Occipital lobe (tissue), 2 donors: ENCODE results near the gene GOLGA8T. TPM values are rescaled to one million over a fixed set of nuclear protein-coding genes. Genes with fewer than 3 reads are reported as not detected.
"Not testable (repeated sequence)": the region's sequence is repeated elsewhere in the genome, so short reads cannot be mapped to it uniquely, and the experiment has no call there.

ENCODE experiments used
- DNase-seq: peaks from one replicate; lab custom pipeline; 2025; lab: John Stamatoyannopoulos, UW
- total RNA-seq: library from RNA; depleted of rRNA; stranded (reverse); fragments of >200 nt; gene quantifications from one replicate; pipeline ENCODE4 v1.2.3, GENCODE V29; 2014

Gene GOLGA8T, protein sequence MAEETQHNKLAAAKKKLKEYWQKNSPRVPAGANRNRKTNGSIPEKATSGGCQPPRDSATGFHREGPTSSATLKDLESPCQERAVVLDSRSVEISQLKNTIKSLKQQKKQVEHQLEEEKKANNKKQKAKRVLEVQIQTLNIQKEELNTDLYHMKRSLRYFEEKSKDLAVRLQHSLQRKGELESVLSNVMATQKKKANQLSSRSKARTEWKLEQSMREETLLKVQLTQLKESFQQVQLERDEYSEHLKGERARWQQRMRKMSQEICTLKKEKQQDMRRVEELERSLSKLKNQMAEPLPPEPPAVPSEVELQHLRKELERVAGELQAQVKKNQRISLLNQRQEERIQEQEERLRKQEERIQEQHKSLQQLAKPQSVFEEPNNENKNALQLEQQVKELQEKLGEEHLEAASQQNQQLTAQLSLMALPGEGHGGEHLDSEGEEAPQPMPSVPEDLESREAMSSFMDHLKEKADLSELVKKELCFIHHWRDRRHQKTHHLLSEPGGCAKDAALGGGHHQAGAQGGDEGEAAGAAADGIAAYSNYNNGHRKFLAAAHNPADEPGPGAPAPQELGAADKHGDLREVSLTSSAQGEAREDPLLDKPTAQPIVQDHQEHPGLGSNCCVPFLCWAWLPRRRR
- 0.16 TPM for total RNA-seq

DNA sequence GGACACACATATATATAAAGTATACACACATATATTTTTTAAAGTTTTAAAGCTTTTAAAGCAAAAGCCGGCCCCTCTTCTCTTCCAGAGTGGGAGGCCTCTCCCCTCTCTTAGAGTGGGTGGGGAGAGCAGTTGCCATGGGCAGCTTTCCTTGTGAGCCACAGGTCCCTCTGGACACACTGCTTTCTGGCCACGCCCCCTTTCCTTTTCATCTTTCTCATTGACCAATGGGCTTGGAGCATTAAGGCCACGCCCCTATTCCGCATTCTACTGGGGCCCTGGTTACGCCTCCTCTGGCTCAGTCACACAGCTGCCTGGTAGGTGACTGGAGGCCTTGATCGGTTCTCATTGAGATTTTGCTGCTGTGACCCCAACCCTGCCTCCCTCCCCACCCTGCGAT, at the start of gene GOLGA8T:
TSS of gene GOLGA8T (plus strand) at position 301 of the 400 bp plus-strand sequence. CDS start at position 399, 98 bp downstream.
- DNase-seq: not testable (repeated sequence)

DNA sequence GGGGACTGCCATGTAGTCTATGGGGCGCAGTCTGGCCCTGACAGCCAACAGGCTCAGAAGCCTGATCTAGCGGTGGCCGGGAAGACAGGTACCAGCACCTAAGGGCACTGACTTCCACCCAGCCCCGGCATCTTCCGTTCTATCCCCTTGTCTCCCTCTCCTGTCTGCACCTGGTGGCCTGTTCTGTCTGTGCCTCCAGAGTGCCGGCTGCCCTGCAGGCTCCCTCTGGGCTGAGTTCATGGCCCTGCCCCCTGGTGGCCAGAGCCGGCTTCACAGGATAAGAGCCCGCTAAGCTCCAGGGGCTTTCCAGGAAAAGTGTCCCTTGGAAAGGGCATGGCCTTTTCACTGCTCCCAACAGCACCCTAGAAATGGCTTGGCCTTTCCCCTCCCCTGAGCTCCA, 37.0 kb upstream of the GOLGA8T start:
- not testable (repeated sequence) for DNase-seq

DNA sequence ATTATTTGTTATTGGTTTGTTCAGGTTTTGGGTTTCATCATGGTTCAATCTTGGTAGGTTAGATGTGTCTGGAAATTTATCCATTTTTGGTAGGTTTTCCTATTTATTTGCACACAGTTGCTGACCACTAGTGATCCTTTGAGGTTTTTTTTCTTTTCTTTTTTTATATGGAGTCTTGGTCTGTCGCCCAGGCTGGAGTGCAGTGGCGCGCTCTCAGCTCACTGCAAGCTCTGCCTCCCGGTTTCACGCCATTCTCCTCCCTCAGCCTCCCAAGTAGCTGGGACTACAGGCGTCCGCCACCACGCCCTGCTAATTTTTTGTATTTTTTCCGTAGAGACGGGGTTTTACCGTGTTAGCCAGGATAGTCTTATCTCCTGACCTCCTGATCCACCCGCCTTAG, 32.0 kb upstream of the GOLGA8T start:
- DNase-seq: not testable (repeated sequence)

DNA sequence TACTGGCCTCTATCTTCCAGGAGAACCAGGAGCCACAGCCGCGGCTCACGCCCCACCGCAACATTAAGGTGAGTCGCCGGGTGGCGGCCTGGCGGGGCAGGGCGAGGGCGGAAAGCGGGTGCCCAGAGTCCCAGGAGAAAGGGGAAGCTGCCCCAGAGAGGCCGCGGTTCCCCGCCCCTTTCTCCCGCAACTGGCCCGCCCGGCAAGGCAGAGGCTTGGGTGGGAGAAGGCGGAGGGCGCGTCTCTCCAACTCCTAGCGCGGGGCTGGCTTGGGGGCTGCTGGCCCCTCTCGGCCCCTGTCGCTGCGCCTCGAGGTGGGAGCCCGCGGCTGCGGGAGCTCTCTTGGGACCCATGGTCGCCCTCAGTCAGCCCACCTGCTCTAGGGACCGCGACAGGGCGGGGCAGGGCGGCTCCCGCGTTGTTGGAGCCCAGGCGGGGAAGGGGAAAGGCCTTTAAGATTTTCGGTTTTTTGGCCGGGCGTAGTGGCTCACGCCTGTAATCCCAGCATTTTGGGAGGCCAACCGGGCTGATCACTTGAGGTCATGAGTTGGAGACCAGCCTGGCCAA, 30.8 kb upstream of the GOLGA8T start:
- not testable (repeated sequence) for DNase-seq

DNA sequence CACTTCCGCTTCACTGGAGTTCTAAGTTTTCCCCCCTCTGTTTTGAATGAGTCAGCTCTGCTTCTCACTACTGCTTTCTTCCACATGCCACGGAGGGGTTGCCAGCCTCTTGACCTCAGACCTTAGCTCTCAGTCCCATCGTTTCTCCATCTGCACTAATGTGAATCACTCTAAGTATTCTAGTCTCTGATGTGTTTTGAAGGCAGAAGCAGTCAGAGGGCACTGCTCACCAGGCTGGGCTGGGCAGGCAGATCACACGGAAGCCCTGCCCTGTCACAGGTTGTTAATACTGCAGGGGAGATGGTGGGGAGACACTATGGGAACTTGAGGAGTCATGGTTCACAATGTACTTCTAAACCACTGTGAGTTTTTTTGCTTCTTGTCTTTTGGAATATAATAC, 24.3 kb upstream of the GOLGA8T start:
- not testable (repeated sequence) for DNase-seq

DNA sequence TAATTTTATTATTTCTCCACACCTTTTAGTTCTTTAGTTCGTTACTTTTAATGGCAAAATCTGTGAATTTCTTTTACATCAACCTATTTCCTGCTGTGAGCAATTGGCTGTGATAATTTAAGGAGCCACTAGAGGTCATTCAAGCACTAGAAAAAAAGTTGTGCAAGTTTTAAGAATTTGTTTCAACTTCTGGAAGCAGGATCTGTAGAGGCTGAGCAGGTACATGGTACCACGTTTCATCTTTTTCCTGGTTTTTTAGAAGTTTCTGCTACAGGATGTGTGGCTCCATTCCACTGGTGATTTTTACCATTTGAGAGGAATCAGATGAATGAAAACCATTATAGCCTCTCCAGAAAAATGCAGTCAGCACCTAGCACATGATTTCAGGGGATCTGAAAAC, 4.8 kb upstream of the GOLGA8T start:
- DNase-seq: not testable (repeated sequence)

DNA sequence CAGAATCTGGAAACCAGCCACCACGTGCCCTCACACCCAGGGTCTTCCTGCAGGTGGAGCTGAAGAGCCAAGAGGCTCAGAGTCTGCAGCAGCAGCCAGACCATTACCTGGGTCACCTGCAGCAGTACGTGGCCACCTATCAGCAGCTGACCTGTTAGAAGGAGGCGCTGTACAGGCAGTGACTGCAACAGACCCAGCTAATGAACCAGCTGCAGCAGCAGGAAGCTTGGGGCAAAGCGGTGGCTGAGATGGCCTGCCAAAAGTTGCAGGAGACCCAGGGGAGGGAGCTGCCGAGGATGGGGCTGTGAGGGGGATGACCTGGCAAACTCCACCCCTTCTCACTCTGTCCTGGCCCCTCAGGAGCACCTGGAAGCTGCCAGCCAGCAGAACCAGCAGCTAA, 8.4 kb downstream of the GOLGA8T start:
- DNase-seq: not testable (repeated sequence)

DNA sequence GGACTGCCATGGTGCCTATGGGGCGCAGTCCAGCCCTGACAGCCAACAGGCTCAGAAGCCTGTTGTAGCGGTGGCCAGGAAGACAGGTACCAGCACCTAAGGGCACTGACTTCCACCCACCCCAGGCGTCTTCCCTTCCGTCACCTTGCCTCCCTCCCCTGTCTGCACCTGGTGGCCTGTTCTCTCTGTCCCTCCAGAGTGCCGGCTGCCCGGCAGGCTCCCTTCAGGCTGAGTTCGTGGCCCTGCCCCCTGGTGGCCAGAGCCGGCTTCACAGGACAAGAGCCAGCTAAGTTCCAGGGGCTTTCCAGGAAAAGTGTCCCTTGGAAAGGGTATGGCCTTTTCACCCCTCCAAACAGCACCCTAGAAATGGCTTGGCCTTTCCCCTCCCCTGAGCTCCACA, 15.0 kb downstream of the GOLGA8T start:
- DNase-seq: not testable (repeated sequence)

DNA sequence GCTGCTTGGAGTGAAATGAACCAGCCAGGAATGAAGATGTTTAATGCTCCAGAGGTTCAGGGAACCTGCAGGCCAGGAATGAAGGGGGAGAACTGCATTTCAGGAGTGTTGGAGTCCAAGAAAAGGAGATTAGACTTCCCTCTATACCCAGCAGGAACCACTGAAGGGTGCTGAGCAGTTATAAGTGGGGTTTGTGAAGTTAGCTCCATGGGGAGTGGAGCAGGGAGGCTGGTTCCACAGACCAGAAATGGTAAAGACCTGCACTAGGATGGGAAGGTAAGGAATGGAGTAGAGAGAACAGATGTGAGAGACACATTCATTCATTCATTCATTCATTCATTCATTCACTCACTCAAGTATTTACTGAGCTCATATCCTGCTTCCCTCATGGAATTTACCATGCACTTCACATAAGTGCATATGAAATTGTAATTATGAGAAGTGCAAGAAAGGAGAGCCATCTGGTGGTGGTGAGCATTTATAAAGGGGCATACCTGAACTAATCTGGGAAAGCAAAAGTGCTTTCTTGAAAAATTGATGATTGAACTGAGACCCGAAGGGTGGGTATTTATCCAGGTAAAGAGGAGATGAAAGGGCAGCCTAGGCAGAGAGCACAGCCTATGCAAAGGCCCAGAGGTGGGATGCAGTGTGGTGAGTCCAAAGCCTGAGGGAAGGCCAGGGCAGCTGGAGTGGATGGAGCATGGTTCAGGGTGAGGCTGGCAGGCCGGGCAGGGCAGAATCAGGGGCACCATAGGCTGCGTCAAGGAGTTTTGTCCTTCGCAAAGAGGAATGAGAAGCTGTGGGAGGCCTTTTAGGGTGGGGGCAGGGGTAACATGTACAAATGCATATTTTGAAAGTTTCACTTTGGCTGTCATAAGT, 27.9 kb downstream of the GOLGA8T start:
- DNase-seq: not testable (repeated sequence)

DNA sequence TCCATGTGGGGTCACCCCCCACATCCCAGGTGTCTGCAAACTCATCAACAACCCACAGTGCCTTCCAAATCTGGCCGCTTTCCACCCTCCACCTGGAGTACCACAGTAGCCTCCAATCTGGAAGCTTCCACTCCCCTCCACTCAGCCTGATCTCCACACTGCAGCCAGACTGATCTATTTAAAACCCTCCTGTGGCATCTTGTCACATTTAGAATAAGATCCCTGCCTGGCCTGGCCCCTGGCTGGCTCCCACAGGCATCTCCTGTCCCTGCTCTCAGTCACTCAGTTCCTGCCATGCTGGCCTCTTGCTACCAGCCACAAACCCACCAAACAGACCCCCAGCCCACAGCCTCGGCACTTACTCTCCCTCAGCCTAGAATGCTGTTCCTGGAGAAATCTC, 28.9 kb downstream of the GOLGA8T start:
- DNase-seq: not testable (repeated sequence)

DNA sequence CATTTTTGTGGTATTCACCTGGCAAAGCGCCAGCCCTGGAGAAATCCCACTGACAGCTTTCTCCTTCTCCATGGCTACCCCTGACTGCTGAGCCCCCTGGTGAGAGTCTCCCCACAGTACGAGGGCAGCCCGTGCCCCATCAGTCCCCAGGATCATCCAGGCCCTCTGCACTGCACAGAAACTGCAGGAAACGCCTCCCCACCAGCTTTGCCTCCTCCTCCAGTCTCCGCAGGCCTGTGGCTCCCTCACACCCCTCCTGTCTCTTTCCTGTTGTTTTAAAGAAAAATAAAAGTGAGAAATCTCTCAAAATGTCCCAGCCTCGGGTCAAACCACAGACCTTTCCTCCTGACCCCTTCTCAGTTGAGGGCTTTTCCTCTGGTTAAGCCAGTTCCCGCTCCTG, 29.4 kb downstream of the GOLGA8T start:
- not testable (repeated sequence) for DNase-seq

DNA sequence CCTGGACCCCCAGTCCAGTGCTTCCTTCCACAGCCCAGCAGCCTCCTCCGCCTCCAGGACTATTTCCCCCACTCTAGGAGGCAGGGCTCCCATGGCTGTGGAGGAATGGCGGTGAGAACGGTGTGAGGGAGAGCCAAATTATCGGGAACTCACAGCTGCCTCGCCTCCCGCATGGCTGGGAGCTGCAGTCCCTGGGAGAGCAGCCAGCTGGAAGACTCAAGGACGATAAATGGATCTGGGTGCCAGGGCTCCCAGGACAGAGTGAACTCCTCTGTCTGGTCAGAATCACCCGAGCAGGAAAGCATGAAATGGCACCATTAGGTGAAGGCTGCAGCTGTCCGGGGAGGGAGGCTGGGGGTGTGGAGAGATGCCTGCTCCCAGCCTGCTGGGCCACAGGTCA, 32.6 kb downstream of the GOLGA8T start:
- not testable (repeated sequence) for DNase-seq

DNA sequence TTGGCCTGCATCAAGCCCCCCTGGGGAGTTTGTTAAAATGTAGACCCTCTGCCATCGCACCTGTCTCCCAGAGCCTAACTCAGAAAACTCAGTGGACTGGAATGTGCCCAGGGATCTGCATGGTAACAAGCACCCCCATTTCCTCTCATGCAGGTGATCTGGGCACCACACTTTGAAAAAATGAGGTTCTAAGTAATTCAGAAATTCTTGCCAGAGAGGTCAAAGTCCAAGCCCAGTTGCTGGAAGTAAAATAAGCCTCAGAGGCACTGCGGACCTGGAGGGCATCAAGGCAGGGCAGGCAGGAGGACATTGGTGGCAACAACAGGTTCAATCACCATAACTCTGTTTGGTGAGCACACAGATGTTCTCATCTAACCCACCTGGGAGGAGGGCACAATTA, 33.0 kb downstream of the GOLGA8T start:
- DNase-seq: not testable (repeated sequence)

DNA sequence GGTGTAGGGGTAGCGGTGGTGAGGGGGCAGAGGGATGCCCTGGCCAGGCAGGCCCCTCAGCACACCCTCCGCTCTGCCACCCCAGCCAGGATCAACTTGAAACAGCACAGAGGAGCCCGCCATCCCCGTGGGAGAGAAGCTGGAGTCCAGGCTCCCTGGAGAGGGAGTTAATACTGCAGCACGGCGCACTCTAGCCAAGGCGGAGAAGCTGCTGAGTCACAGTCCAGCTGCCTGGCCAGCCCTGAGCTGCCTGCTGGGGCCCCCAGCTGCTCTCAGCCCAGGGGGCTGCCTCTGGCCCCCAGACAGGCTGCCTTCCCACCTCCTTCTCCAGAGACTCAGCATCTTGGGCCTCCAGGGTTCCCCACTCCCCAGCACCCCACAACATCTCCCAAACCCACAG, 36.6 kb downstream of the GOLGA8T start:
- not testable (repeated sequence) for DNase-seq

DNA sequence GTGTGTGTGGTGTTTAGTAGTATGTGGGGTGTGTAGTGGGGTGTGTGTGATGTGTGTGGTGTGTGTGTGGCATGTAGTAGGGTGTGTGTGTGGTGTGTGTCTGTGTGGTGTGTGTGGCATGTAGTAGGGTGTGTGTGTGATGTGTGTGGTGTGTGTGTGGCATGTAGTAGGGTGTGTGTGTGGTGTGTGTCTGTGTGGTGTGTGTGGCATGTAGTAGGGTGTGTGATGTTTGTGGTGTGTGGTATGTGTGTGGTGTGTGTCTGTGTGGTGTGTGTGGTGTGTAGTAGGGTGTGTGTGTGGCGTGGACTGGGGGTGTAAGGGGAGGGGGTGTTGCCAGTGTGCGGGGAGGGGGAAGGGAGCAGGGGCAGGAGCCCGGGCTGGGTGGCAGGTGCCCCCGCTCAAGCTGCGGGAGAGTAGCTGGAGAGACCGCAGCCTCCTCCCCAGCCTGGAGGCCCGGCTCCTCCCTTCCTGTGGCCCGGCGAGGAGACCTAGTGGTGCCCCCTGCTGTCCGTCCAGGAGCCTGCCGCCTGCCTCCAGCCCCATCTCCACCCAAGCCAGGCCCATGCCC, 38.3 kb downstream of the GOLGA8T start:
- not testable (repeated sequence) for DNase-seq

DNA sequence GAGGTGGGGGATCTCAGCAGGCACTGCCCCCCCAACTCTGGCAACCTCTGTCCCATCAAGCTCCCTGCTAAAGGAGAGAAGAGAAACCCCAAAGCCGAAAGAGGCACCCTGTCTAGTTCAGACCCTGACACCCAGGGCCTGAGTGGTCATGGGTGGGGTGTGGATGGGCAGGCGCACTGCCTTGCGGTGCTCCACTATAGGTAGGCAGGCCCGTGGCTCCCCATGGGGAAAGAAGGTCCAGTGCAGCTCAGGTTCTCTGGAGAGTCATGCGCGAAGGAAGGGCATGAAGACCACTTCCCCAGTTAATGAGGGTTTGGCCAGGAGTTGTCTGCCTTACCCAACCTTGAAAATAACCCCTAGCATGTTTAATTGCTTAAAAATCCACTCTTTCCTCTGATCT, 40.4 kb downstream of the GOLGA8T start:
- DNase-seq: not testable (repeated sequence)

DNA sequence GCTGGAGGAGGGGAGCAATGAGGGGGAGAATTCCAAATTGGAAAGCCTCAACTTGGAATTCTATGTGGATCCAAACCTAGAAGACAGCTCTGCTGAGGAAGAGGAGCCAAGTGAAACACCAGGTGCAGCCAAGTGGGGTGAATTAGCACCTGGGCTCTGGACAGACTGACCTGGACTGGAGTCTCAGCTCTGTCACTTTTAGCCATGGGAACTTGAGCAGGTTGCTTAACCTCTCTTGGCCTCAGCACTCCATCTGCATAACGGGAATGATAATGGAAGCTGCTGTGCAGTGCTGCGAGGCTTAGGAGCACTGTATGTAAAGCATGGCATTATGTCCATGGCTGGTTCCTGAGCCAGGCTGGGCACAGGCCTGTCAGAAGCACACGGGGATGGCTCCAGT, 41.8 kb downstream of the GOLGA8T start:
- DNase-seq: not testable (repeated sequence)

DNA sequence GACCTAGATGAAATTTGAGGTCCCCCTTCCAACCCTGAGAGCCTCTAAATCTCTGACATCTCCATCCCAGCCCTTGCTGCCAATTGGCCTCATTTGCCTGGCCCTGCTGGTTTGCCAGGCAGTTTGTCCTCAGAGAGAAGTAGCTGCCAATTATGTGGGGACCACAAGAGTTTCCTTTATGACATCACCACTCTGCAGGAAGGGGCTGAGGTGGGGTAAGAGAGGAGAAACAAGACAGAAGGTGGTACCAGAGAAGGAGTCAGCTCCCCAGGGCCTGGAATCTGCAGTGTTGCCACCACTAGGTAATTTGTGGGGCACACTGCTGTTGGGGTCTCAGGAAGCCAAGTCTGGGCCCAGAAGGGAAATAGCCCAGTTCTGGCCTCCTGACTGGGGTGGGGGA, 45.0 kb downstream of the GOLGA8T start:
- not testable (repeated sequence) for DNase-seq

DNA sequence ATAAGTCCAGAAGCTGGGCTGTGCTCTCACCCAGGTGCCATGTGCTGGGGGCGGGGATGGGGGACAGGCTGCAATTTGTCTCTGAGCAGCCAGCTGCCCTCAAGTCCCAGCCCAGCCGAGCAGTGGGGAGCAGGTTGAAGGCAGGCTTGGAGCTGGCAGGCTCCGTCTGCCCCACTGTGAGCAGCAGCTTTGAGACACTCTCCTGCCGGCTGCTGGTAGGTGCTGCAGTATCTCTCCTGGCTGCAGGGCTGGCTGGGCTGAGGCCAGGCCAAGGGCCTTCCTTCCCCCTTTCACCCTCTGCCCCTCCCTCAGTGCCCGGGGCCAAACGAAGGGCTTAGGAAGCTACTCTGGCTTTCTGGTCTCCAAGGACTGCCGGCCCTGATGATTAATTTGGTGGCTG, 50.6 kb downstream of the GOLGA8T start:
- not testable (repeated sequence) for DNase-seq

DNA sequence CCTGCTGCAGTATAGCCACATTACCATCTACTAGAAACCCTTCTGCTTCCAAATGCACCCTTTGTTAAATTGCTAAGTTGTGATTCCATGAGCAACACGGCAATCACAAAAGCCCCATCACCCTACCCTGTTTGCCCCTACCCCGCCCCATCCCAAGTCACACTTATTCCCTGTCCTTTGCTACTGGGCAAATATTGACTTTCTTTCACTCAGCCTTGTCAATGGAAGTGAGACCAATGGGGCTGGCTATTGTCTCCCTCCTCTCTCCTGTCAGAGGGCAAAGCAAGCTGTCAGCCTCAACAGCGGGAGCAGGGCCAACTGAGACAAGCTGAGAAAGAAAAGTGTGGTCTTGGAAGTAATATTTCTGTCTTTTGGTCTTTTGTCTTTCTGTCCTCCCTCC, 52.6 kb downstream of the GOLGA8T start:
- not testable (repeated sequence) for DNase-seq

DNA sequence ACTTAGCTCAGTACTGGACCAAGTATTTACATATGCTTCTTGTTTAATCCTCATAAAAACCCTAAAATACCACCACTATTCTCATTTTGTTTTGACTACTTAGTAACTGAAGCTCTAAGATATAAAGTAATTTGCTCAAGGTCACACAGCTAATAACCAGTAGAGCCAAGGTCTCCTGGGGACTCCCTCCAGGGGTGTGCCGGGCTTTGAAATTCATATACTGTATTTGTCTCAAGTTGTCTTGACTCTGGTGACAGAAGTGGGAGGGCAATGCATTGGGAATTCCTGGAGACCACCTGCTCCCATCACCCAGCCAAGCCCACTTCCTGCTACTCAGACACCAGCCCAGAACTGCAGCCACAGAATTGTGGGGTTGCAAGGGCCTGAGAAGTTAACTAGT, 54.9 kb downstream of the GOLGA8T start:
- DNase-seq: not testable (repeated sequence)
